Measurements from ENCODE around the gene WDR5B. TPM values are rescaled to one million over a fixed set of nuclear protein-coding genes. Genes with fewer than 3 reads are reported as not detected.

Gene WDR5B
- total RNA-seq, 3 donors from 2014 or later (not counting 1 experiment from before 2014, with no cell fraction given), result 5.1 to 9.4 (median 6.3) TPM

DNA sequence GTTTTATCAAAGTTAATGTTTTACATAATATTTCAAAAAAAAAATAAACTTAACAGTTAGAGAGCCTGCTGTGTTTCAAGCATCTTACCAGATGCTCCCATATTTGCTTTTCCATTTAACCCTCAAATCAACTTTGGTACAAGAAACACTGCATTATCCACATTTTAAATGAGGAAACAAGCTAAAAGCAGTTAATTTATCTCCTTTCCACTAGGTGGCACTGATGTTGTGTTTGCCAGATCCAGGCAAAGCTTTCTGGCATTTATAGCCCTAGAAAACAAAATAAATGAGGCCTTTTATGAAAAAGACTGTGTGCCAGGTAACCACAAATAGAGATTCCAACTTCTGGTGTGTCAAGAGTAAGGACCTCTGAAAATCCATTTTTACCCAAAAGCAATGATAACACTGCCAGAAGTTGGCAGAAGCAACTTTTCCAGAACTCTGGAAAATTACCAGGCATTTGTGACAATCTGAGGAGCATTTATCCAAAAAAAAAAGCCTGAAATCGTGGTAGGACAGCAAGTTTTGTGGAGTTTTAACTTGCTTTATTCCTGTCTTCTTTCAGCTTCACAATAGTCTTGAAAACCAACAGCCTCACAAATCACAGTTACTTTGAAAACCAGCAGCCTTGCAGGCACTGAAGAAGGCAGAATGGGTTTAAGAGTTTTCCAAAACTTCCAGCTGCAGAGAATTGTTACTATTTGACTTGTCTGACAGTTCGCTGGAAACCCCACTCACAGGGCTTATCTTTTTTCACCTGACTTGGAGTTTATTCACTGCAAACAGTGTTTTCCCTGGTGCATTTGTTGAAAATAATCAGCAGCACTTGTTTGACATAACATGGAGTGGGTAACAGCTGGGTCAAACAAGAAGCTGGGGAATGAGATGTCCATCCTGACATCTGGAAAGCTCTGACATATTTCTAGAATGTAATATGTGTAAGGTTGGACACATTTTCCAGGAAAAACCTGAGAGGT is 22.7 kb downstream of the WDR5B start:
- Histone ChIP-seq H3K9me3 (ENCODE audit: control insufficient read depth, insufficient read depth, low read length) (no peaks in the 10 kb centered on the region), H3K36me3 (ENCODE audit: control insufficient read depth, insufficient read depth, low read length) (no peaks in the 10 kb centered on the region), H3K4me3 (ENCODE audit: low read length) (no peak overlapping the region), H3K27me3 (ENCODE audit: control insufficient read depth, insufficient read depth, low read length) (no peaks in the 10 kb centered on the region), H3K4me1 (ENCODE audit: control insufficient read depth, insufficient read depth, low read length) (no peaks in the 10 kb centered on the region), H3K27ac (ENCODE audit: low read length) (no peak overlapping the region)
- TF ChIP-seq, protein P1, sequence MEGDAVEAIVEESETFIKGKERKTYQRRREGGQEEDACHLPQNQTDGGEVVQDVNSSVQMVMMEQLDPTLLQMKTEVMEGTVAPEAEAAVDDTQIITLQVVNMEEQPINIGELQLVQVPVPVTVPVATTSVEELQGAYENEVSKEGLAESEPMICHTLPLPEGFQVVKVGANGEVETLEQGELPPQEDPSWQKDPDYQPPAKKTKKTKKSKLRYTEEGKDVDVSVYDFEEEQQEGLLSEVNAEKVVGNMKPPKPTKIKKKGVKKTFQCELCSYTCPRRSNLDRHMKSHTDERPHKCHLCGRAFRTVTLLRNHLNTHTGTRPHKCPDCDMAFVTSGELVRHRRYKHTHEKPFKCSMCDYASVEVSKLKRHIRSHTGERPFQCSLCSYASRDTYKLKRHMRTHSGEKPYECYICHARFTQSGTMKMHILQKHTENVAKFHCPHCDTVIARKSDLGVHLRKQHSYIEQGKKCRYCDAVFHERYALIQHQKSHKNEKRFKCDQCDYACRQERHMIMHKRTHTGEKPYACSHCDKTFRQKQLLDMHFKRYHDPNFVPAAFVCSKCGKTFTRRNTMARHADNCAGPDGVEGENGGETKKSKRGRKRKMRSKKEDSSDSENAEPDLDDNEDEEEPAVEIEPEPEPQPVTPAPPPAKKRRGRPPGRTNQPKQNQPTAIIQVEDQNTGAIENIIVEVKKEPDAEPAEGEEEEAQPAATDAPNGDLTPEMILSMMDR (IDR thresholded peaks at IDR 0.05), result peak; percentile 76
- no peaks in the 10 kb centered on the region for H3K36me3 Mint-ChIP-seq
- H3K4me3 Mint-ChIP-seq, result no peak overlapping the region
- WGBS (ENCODE audit: insufficient coverage), result 57% methylated on average over 2 of the region's 2 CpGs
- no peak overlapping the region for H3K27ac Mint-ChIP-seq
- intact Hi-C loops (cut with micrococcal nuclease), result loop anchor here (1.0 kb wide), 1 partner anchor 286 kb away; no protein-coding TSS in a partner anchor
- peaks cover 3 to 5% of the 10 kb centered on the region in 2 donors for H3K4me1 Mint-ChIP-seq
- H3K9me3 Mint-ChIP-seq, result no peaks in the 10 kb centered on the region
- ATAC-seq (peak; percentile 57 to 76 (median 65)), DNase-seq (peak in 1 of 2 donors; percentile 69)
- no peaks in the 10 kb centered on the region for H3K27me3 Mint-ChIP-seq (ENCODE audit: low read depth in 2 of 2)

DNA sequence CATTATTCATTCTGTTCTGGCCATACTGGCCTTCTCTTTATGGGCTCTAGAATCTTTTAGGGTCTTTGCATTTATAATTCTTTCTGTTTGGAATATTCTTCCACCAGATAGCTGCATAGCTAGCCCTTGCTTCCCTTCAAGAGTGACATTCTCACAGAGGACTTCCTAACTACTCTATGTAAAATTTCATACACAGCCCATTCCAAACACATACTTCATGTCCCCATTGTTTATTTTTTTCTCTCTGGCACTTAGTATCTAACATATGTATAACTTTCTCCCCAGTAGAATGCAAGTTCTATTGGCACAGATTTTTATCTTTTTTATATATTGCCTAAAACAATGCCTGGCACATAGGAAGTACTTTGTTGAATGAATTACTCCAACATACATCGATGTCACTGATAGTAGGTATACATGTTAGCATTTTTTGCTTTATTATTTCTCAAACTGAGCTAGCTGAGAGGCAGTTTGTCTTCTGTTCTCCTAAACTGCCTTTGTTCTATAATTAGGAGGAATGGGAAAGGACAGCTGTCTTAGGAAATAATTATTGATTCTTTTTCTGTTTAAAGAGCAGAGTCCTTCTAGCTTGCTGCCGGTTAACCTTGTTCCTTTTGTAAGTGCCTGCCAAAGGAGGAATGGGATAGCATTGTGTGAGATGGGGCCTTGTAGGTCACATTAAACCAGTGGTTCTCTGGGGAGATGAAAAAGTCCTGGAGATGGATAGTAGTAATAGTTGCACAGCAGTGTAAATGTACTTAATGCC is 24.0 kb downstream of the WDR5B start:
- intact Hi-C loops (cut with micrococcal nuclease), result no loop called here
- no peak overlapping the region for H3K4me3 Mint-ChIP-seq
- TF ChIP-seq, protein P1 (IDR thresholded peaks at IDR 0.05), result no peak
- Histone ChIP-seq H3K4me1 (ENCODE audit: control insufficient read depth, insufficient read depth, low read length) (no peaks in the 10 kb centered on the region), H3K9me3 (ENCODE audit: control insufficient read depth, insufficient read depth, low read length) (no peaks in the 10 kb centered on the region), H3K27ac (ENCODE audit: low read length) (no peak overlapping the region), H3K36me3 (ENCODE audit: control insufficient read depth, insufficient read depth, low read length) (peaks cover 3% of the 10 kb centered on the region), H3K27me3 (ENCODE audit: control insufficient read depth, insufficient read depth, low read length) (no peaks in the 10 kb centered on the region), H3K4me3 (ENCODE audit: low read length) (no peak overlapping the region)
- WGBS (ENCODE audit: insufficient coverage), result 92% methylated on average over 1 of the region's 2 CpGs
- H3K4me1 Mint-ChIP-seq, result peaks cover 3 to 5% of the 10 kb centered on the region in 2 donors
- ATAC-seq (no peak), DNase-seq (no peak)
- H3K36me3 Mint-ChIP-seq, result no peaks in the 10 kb centered on the region
- no peak overlapping the region for H3K27ac Mint-ChIP-seq
- H3K27me3 Mint-ChIP-seq (ENCODE audit: low read depth in 2 of 2), result no peaks in the 10 kb centered on the region
- H3K9me3 Mint-ChIP-seq, result no peaks in the 10 kb centered on the region

DNA sequence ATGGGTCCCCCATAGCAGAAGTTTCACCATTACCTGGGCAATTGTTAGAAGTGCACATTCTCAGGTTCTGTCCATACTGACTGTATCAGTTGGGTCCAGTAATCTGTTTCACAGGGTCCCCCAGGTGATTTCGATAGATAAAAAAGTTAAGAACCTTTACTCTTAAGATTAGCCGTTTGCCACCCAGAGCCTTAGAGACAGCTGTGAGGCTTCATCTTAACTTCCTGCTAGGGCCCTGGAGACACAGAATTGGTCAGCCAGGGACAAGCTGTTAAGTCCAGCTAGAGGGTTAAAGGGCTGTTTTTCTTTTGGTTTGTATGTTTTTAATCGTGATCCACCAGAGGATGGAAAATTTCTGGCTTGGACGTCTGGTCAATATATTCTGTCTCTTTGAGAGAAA is 25.2 kb downstream of the WDR5B start:
- peaks cover 3 to 5% of the 10 kb centered on the region in 2 donors for H3K4me1 Mint-ChIP-seq

More for the DNA sequence above, 25.2 kb downstream of the WDR5B start:
- H3K4me3 Mint-ChIP-seq, result no peak overlapping the region
- Histone ChIP-seq H3K36me3 (ENCODE audit: control insufficient read depth, insufficient read depth, low read length) (peaks cover 3% of the 10 kb centered on the region), H3K27me3 (ENCODE audit: control insufficient read depth, insufficient read depth, low read length) (no peaks in the 10 kb centered on the region), H3K9me3 (ENCODE audit: control insufficient read depth, insufficient read depth, low read length) (no peaks in the 10 kb centered on the region), H3K27ac (ENCODE audit: low read length) (no peak overlapping the region), H3K4me3 (ENCODE audit: low read length) (no peak overlapping the region), H3K4me1 (ENCODE audit: control insufficient read depth, insufficient read depth, low read length) (no peaks in the 10 kb centered on the region)
- H3K27ac Mint-ChIP-seq, result no peak overlapping the region
- DNase-seq (no peak), ATAC-seq (no peak)
- TF ChIP-seq, protein P1 (IDR thresholded peaks at IDR 0.05), result no peak
- no peaks in the 10 kb centered on the region for H3K9me3 Mint-ChIP-seq
- H3K27me3 Mint-ChIP-seq (ENCODE audit: low read depth in 2 of 2), result no peaks in the 10 kb centered on the region
- no peaks in the 10 kb centered on the region for H3K36me3 Mint-ChIP-seq
- 82% methylated on average over 3 of the region's 4 CpGs for WGBS (ENCODE audit: insufficient coverage)
- intact Hi-C loops (cut with micrococcal nuclease), result no loop called here
